Sigmoid colon (tissue), 3 donors: ENCODE data around the gene KIF7.

Experiments
- CTCF ChIP-seq, 4 experiments: fragments of 450-650 bp in 3 of 4; fragments of 200-600 bp in 1 of 4; IDR thresholded peaks; one replicate each; pipeline ENCODE4 v1.5.1; 2016 to 2019; ENCODE audit warnings: antibody characterized with exemption in 4 of 4, mild to moderate bottlenecking in 3 of 4, moderate library complexity in 2 of 4
- POLR2A ChIP-seq, 2 donors: fragments of 450-650 bp; IDR thresholded peaks; one replicate each; pipeline ENCODE4 v1.6.1; 2016; ENCODE audit warnings: antibody characterized with exemption in 2 of 2, mild to moderate bottlenecking in 2 of 2, moderate library complexity in 2 of 2

DNA sequence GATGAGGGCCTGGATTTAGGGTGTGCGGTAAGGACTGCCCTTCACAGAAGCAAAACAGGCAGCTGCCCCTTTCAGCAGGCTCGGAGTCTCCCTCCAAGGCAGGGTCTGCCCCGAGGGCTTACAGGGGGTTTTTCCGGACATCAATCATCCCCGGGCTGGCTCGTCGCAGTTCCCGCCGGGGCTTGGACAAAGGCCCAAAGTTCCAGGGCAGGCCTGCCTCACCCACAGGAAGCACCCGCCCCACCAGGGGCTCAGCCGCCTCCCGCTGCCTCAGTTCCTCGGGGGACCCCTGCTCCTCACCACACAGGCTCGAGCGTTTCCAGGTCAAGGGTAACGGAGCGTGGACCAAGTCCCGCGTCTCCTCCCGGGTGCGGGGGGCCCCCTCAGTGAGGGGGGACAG, 27.0 kb downstream of the KIF7 start:
- TF ChIP-seq CTCF (IDR thresholded peaks at IDR 0.05) (no peak), POLR2A (IDR thresholded peaks at IDR 0.05) (no peak)
